NOMO-1 (cell line): Measurements from ENCODE around the gene PHKG1.
"Not testable (repeated sequence)": the region's sequence is repeated elsewhere in the genome, so short reads cannot be mapped to it uniquely, and the experiment has no call there.

Experiments
- DNase-seq, 2 experiments: peaks; one replicate each; lab custom pipeline; 2025; ENCODE audit not compliant: unreplicated experiment in 2 of 2; lab: John Stamatoyannopoulos, UW

PHKG1 gene

DNA sequence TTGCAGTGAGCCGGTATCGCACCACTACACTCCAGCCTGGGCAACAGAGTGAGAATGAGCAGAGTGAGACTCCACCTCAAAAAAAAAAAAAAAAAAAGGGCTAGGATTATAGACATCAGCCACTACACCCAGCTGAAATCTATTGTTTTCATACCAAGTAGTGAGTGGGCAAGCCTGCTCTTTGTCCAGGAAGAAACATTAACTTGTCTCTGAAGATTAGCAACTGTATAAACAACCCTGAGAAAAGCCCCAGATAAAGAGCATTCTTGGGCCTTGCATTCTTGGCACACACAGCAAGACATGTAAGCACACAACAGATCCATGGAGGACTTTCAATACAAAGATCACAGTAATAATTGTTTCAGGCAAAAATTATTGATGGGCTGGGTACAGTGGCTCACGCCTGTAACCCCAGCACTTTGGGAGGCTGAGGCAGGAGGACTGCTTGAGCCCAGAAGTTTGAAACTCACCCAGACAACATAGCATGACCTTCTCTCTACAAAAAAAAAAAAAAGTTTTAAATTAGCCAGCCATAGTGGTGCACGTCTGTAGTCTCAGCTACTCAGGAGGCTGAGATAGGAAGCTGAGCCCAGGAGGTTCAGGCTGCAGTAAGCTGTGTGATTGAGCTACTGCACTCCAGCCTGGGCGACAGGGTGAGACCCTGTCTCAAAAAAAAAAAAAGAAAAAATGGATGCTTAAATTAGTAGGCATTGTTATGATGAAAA is 45.9 kb downstream of the PHKG1 start:
- DNase-seq = no peak

DNA sequence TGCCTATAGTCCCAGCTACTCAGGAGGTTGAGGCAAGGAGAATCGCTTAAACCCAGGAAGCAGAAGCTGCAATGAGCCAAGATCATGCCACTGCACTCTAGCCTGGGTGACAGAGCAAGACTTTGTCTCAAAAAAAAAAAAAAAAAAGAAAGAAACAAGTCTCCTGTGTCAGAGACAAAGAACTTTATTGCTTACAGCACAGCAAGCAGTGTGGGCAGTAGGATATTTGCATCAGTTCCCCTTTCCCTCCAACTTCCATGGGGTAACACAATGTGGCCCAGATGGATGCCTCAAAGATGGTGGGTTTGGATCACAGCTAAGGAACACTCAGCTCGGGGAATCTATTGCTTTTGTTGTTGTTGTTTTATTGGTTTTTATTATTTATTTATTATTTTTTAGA is 47.0 kb downstream of the PHKG1 start:
- DNase-seq = not testable (repeated sequence)

DNA sequence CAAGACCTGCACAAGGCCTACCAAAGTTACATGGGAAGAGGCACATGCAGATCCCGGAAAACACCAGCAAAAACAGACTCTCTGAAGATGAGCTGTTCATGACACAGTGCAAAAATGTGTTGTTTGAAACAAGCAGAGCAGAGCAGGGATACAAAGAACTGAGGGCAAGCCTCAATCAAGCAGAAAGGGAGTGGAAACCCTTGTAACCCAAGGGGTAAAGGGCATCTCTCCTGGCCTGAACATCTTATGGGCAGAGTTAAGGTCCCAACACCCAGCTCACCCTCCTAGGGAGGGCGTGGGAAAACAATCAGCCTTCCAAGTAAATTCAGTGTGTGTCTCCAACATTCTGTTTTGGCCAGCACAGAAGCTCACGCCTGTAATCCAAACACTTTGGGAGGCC is 52.0 kb downstream of the PHKG1 start:
- no peak for DNase-seq

DNA sequence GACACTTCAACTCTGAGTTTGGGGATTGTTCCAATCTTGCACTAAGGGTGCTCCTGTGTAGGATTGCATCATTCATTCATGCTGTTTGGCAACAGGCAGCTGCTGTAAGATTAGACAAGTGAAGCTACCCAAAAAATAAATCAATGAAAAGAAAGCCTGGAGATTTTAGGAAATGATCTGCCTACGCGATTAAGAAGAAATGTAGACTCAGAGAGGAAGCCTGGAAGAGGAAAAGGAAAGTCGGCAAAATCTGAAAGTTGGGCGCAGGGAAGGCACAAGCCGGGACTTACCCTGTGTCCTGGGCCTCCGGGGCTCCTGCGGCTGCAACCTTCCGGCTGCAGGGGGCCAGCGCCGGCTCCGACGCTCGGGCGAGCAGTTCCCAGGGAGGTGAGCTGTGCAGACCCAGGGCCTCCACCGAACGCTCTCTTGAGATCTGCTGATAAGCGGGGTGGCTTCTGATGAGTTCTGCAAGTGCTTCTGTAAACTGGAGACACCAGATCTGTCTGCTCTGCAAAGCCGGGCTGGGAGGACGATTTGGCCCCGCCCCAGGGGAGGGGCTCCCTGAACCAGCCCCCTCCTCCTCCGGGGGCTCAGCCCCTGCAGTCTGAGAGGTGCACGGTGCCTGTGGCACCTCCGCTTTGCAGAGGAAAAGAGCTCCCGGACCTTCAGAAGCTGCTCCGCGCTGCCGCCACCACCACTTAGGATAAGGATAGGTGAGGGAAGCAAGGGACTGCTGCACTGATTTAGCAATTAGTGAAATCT is 58.9 kb downstream of the PHKG1 start:
- peak; percentile 65 to 86 for DNase-seq

DNA sequence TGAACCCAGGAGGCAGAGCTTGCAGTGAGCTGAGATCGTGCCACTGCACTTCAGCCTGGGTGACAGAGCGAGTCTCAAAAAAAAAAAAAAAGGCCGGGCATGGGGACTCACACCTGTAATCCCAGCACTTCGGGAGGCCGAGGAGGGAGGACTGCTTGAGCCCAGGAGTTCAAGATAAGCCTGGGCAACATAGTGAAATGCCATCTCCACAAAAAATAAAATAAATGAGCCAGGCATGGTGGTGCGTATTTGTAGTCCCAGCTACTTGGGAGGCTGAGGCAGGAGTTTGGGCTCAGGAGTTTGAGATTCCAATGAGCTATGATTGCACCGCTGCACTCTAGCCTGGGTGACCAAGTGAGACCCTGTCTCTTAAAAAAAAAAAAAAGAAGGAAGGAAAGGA is 60.2 kb downstream of the PHKG1 start:
- DNase-seq = not testable (repeated sequence)

DNA sequence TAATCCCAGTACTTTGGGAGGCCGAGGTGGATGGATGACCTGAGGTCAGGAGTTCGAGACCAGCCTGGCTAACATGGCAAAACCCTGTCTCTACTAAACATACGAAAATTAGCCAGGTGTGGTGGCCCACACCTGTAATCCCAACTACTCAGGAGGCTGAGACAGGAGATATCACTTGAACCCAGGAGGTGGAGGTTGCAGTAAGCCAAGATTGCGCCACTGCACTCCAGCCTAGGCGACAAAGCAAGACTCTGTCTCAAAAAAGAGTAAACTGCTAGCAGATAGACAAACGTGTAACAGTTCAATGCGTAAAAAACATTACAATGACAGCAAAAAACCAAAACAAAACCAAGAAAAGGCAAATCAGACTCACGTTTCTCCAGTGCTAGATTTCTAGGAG is 61.2 kb downstream of the PHKG1 start:
- not testable (repeated sequence) for DNase-seq

DNA sequence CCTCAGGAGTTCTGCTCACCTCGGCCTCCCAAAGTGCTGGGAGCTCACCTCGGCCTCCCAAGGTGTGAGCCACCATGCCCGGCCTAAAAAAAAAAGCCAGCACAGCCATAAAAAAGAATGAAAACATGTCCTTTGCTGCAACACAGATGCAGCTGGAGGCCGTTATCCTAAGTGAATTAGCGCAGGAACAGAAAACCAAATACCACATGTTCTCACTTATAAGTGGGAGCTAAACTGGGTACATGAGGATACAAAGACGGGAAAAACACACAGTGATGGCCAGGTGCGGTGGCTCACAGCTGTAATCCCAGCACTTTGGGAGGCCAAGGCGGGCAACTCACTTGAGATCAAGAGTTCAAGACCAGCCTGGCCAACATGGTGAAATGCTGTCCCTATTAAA is 62.4 kb downstream of the PHKG1 start:
- DNase-seq = no peak
